Adrenal gland (tissue), 12 donors: ENCODE measurements around the gene ADM2. TPM values are rescaled to one million over a fixed set of nuclear protein-coding genes. Genes with fewer than 3 reads are reported as not detected.
A peak's percentile ranks its signal among the peaks of the same experiment; 100 is the strongest.

Source experiments
- DNase-seq, 7 donors: peaks; one replicate each; pipeline ENCODE4 v3.0.0-alpha.2; 2019 to 2020
- H3K27ac ChIP-seq, 5 donors: fragments of 200-600 bp; sonication (generic) in 4 of 5; 1 replicate in 3 of 5; 2 replicates in 2 of 5; pipeline versions ENCODE4 v1.5.1 to v1.8.0; 2016 to 2020; ENCODE audit warnings: mild to moderate bottlenecking in 1 of 5
- H3K27me3 ChIP-seq: fragments of 200-600 bp; 2 replicates; pipeline ENCODE4 v1.8.0; 2021
- H3K36me3 ChIP-seq, 2 donors: fragments of 200-600 bp; replicated peaks in 1 of 2; 1 replicate in 1 of 2; 2 replicates in 1 of 2; pipeline versions ENCODE4 v1.5.1 to v1.8.0; 2018 to 2022
- H3K4me1 ChIP-seq, 2 donors: fragments of 200-600 bp; replicated peaks in 1 of 2; 1 replicate in 1 of 2; 2 replicates in 1 of 2; pipeline versions ENCODE4 v1.5.1 to v1.8.0; 2018 to 2021
- H3K4me3 ChIP-seq, 4 donors: fragments of 200-600 bp; sonication (generic) in 3 of 4; one replicate each; pipeline ENCODE4 v1.5.1; 2016 to 2018
- H3K9me3 ChIP-seq, 3 donors: fragments of 200-600 bp; sonication (generic) in 1 of 3; replicated peaks in 1 of 3; 1 replicate in 2 of 3; 2 replicates in 1 of 3; pipeline versions ENCODE4 v1.5.1 to v1.8.0; 2016 to 2021
- POLR2A ChIP-seq, 2 donors: fragments of 450-650 bp; IDR thresholded peaks; one replicate each; pipeline ENCODE4 v1.6.1; 2017; ENCODE audit warnings: antibody characterized with exemption in 2 of 2, mild to moderate bottlenecking in 2 of 2, moderate library complexity in 1 of 2
- WGBS, 4 donors: extraction: QIAGEN DNeasy Blood & Tissue Kit in 2 of 4; methylation state at CpG; one replicate each; pipeline versions ENCODE4 v1.1.5 to v1.1.7; 2013 to 2017; 5-methylcytosine and 5-hydroxymethylcytosine counted together
- intact Hi-C, 2 donors: fragments of 100-400 bp; cut with DNase I; formaldehyde crosslinking; loops; one replicate each; pipeline versions ENCODE4 v1.14.1 to v1.15.0; 2022 to 2023
- polyA plus RNA-seq, 3 donors: library from polyadenylated mRNA; stranded (reverse); fragments of 200-250 nt in 2 of 3; fragments of 350-450 nt in 1 of 3; fragmentation: Illumina TruSeq in 1 of 3; extraction: RNeasy Lipid Tissue Mini Kit (QIAGEN cat#74804) in 1 of 3; gene quantifications; one replicate each; pipeline ENCODE4 v1.2.3, GENCODE V29; 2013 to 2014
- total RNA-seq, 9 donors: library from RNA; depleted of rRNA in 4 of 9; stranded (reverse); fragments of >200 nt in 4 of 9; fragments of 120-200 nt in 1 of 9; fragmentation: NEBNext Ultra II Directional in 1 of 9; extraction: Animal tissue kit (Norgen Biotek cat#: 25700) in 1 of 9; gene quantifications; one replicate each; pipeline versions ENCODE4 v1.1.0 to v1.2.4, GENCODE V29; 2013 to 2023
- TF ChIP-seq, protein P1 (sequence below), 6 experiments: fragments of 450-650 bp in 4 of 6; fragments of 200-600 bp in 2 of 6; sonication (generic) in 1 of 6; IDR thresholded peaks; 1 replicate in 5 of 6; 2 replicates in 1 of 6; pipeline versions ENCODE4 v1.5.1 to v1.8.0; 2016 to 2021; ENCODE audit warnings: antibody characterized with exemption in 6 of 6, mild to moderate bottlenecking in 2 of 6, moderate library complexity in 1 of 6
- donor health status: healthy with polysubstance abuse.
- donor health status: Bipolar disorder and iron deficiency.
- donor health status: DM: yes; HTN: yes; CAD: no.
- donor health status: DM: no; HTN: no; CAD: no.
- donor health status: DM: no; HTN: no; CAD: no.
- donor health status: DM: yes; HTN: yes; CAD: no.

ADM2 gene
- total and polyA plus RNA-seq, 12 donors = 0.07 to 0.54 (median 0.25) TPM; not detected in 5

GRCh38 chr22:50437511-50438304, 43.6 kb upstream of the ADM2 start:
- TF ChIP-seq POLR2A (IDR thresholded peaks at IDR 0.05) = no peak
- TF ChIP-seq, protein P1, sequence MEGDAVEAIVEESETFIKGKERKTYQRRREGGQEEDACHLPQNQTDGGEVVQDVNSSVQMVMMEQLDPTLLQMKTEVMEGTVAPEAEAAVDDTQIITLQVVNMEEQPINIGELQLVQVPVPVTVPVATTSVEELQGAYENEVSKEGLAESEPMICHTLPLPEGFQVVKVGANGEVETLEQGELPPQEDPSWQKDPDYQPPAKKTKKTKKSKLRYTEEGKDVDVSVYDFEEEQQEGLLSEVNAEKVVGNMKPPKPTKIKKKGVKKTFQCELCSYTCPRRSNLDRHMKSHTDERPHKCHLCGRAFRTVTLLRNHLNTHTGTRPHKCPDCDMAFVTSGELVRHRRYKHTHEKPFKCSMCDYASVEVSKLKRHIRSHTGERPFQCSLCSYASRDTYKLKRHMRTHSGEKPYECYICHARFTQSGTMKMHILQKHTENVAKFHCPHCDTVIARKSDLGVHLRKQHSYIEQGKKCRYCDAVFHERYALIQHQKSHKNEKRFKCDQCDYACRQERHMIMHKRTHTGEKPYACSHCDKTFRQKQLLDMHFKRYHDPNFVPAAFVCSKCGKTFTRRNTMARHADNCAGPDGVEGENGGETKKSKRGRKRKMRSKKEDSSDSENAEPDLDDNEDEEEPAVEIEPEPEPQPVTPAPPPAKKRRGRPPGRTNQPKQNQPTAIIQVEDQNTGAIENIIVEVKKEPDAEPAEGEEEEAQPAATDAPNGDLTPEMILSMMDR (IDR thresholded peaks at IDR 0.05) = no peak
- Histone ChIP-seq H3K4me3 (no peak overlapping the region), H3K9me3 (no peaks in the 10 kb centered on the region), H3K4me1 (no peaks in the 10 kb centered on the region), H3K27me3 (no peaks in the 10 kb centered on the region), H3K36me3 (peaks cover 0 to 73% of the 10 kb centered on the region in 2 donors), H3K27ac (no peak overlapping the region)
- 90 to 94% (median 93%) methylated on average over 27 to 36 of the region's 36 CpGs for WGBS, 4 donors
- no peak for DNase-seq
- intact Hi-C loops = no loop called here

DNA sequence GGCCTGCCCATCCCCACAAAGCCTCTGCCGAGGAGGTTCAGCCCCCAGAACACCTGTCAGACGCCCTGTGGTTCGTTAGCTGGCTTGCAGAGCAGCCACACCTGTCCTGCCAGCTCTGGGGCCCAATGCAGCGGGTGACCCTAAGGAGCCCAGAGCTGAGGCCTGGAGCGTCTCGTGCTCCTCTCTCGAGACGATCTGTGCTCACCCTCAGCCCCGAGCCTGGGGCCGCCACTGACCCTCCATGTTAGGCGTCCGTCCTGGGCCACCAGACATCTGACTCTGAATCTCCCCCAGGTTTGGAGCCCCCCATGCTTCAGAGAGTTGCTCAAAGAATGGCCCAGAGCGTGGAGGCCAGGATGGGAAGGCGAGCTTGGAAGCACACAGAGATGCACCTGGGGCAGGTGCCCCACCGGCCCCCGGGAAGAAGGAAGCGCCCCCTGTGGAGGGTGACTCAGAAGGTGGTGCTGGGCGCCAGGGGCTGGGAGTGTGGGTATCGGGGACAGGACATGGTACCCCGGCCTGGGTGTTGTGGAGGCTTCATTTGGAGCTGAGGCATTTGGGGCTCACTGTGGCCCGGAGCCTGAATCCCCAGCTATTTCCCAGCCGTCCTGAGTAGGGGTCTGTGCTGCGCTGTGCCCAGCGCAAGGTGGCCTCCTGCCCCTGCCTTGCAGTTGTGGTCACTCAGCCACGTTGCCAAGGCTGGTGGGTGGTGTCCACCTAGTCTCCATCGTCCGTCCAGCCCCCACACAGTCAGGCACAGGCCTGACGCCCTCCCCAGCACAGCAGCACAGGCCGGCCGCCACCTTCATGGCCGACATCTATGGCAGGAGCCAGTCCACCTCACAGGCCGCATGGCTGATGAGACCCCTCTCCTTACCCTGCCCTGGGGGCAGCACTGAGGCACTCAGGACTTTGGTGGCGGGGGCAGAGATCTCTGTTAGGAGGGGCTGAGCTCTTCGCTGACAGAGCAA, 42.8 kb upstream of the ADM2 start:
- H3K9me3 ChIP-seq = no peaks in the 10 kb centered on the region
- H3K27me3 ChIP-seq = no peaks in the 10 kb centered on the region
- no peak for DNase-seq
- H3K36me3 ChIP-seq = peaks cover 0 to 70% of the 10 kb centered on the region in 2 donors
- intact Hi-C loops = no loop called here
- H3K4me3 ChIP-seq = no peak overlapping the region
- H3K4me1 ChIP-seq = peaks cover under 1 to 1% of the 10 kb centered on the region in 2 donors
- H3K27ac ChIP-seq = peak overlapping the region in 1 of 5 donors; percentile 75
- no peak for TF ChIP-seq POLR2A (IDR thresholded peaks at IDR 0.05)
- TF ChIP-seq, protein P1 (IDR thresholded peaks at IDR 0.05) = no peak
- 79 to 90% (median 86%) methylated on average over 23 to 34 of the region's 34 CpGs for WGBS, 4 donors

- peaks cover 8 to 9% of the 10 kb centered on the region in 2 donors for H3K4me1 ChIP-seq
- intact Hi-C loops = no loop called here
- H3K9me3 ChIP-seq = no peaks in the 10 kb centered on the region
- WGBS, 4 donors = 79 to 87% (median 81%) methylated on average over 3 to 17 of the region's 17 CpGs
- H3K27ac ChIP-seq = peak overlapping the region in 2 of 5 donors; percentile 34 to 75
- no peak for TF ChIP-seq POLR2A (IDR thresholded peaks at IDR 0.05)
- TF ChIP-seq, protein P1 (IDR thresholded peaks at IDR 0.05) = no peak
- no peak for DNase-seq
- no peak overlapping the region for H3K4me3 ChIP-seq
- H3K36me3 ChIP-seq = peaks cover 0 to 74% of the 10 kb centered on the region in 2 donors
- H3K27me3 ChIP-seq = no peaks in the 10 kb centered on the region
These were observed 42.0 kb upstream of the ADM2 start for GRCh38 chr22:50439314-50439870.
